SK-N-MC (cell line): ENCODE results near the gene MMAB.

Experiments
- DNase-seq: peaks from one replicate; pipeline ENCODE4 v3.0.0-alpha.2; 2011; ENCODE audit warnings: low read depth, low spot score
- H3K27ac ChIP-seq: fragments of 200-600 bp; sonication (generic); 2 replicates; pipeline ENCODE4 v1.5.1; 2016; ENCODE audit warnings: mixed run types
- H3K36me3 ChIP-seq: fragments of 200-600 bp; sonication (generic); 2 replicates; pipeline ENCODE4 v1.6.1; 2017; ENCODE audit warnings: antibody characterized with exemption, low read length, mixed read lengths; ENCODE audit not compliant: insufficient read depth
- H3K4me3 ChIP-seq: fragments of 200-600 bp; sonication (generic); 2 replicates; pipeline ENCODE4 v1.5.1; 2016
- H3K9ac ChIP-seq: fragments of 200-600 bp; sonication (generic); 2 replicates; pipeline ENCODE4 v1.8.0; 2017; ENCODE audit warnings: mixed run types, mixed read lengths; ENCODE audit not compliant: insufficient read length
- H3K9me3 ChIP-seq: fragments of 200-600 bp; sonication (generic); 2 replicates; pipeline ENCODE4 v1.6.1; 2017; ENCODE audit warnings: low read depth, mild to moderate bottlenecking, antibody characterized with exemption, low read length, moderate library complexity, mixed read lengths
- EZH2 ChIP-seq: fragments of 200-600 bp; sonication (generic); IDR thresholded peaks from one replicate; pipeline ENCODE4 v1.6.1; 2017; ENCODE audit warnings: antibody characterized with exemption
- FOXP2 ChIP-seq: optimal IDR thresholded peaks from 2 replicates; pipeline ENCODE3; 2011; ENCODE audit warnings: mild to moderate bottlenecking, moderate library complexity; ENCODE audit not compliant: insufficient read depth; ENCODE audit errors: extremely low read length, control extremely low read depth
- POLR2AphosphoS5 ChIP-seq: IDR thresholded peaks from 2 replicates; pipeline ENCODE4 v1.6.1; 2012; ENCODE audit warnings: mild to moderate bottlenecking, low read depth, low read length, borderline replicate concordance

The MMAB gene

GRCh38 chr12:109592195-109592904 lies 19.0 kb upstream of the MMAB start:
- no peak for DNase-seq
- no peak overlapping the region for H3K9ac ChIP-seq
- H3K36me3 ChIP-seq, result peaks cover 5% of the 10 kb centered on the region; the same call in 1 of the 2 replicates
- no peak for TF ChIP-seq FOXP2
- no peak for TF ChIP-seq EZH2
- TF ChIP-seq POLR2AphosphoS5, result no peak
- H3K9me3 ChIP-seq, result no peaks in the 10 kb centered on the region
- no peak overlapping the region for H3K27ac ChIP-seq
- no peak overlapping the region for H3K4me3 ChIP-seq

- DNase-seq, result no peak
- Histone ChIP-seq H3K9ac (no peak overlapping the region), H3K27ac (no peak overlapping the region)
These were observed 17.7 kb upstream of the MMAB start for GRCh38 chr12:109591041-109591440.

GRCh38 chr12:109590566-109590965 lies 17.3 kb upstream of the MMAB start:
- DNase-seq, result no peak
- no peak overlapping the region for H3K9ac ChIP-seq
- H3K9me3 ChIP-seq, result no peaks in the 10 kb centered on the region
- H3K36me3 ChIP-seq, result peaks cover 5% of the 10 kb centered on the region; the same call in 1 of the 2 replicates
- TF ChIP-seq EZH2 (no peak), POLR2AphosphoS5 (no peak), FOXP2 (no peak)
- no peak overlapping the region for H3K27ac ChIP-seq
- H3K4me3 ChIP-seq, result no peak overlapping the region

More at GRCh38 chr12:109591041-109591440, 17.7 kb upstream of the MMAB start:
- no peak for TF ChIP-seq EZH2
- TF ChIP-seq FOXP2, result no peak
- no peak for TF ChIP-seq POLR2AphosphoS5
- H3K9me3 ChIP-seq, result no peaks in the 10 kb centered on the region
- H3K36me3 ChIP-seq, result peaks cover 5% of the 10 kb centered on the region; the same call in 1 of the 2 replicates
- no peak overlapping the region for H3K4me3 ChIP-seq

- H3K4me3 ChIP-seq, result no peak overlapping the region
- H3K27ac ChIP-seq, result no peak overlapping the region
- H3K36me3 ChIP-seq, result peaks cover 5% of the 10 kb centered on the region; the same call in 1 of the 2 replicates
- H3K9me3 ChIP-seq, result no peaks in the 10 kb centered on the region
- no peak overlapping the region for H3K9ac ChIP-seq
- no peak for TF ChIP-seq POLR2AphosphoS5
- TF ChIP-seq EZH2, result no peak
- TF ChIP-seq FOXP2, result no peak
- no peak for DNase-seq
These were observed 16.5 kb upstream of the MMAB start for GRCh38 chr12:109589691-109590245.

- Histone ChIP-seq H3K27ac (no peak overlapping the region), H3K4me3 (no peak overlapping the region), H3K36me3 (peaks cover 5% of the 10 kb centered on the region; the same call in 1 of the 2 replicates), H3K9me3 (no peaks in the 10 kb centered on the region), H3K9ac (no peak overlapping the region)
- TF ChIP-seq POLR2AphosphoS5 (no peak), EZH2 (no peak), FOXP2 (no peak)
- no peak for DNase-seq
These were observed 15.9 kb upstream of the MMAB start for GRCh38 chr12:109589240-109589590.

- H3K27ac ChIP-seq, result no peak overlapping the region
- TF ChIP-seq POLR2AphosphoS5 (no peak), EZH2 (no peak), FOXP2 (no peak)
- peaks cover 8% of the 10 kb centered on the region for H3K36me3 ChIP-seq
- no peak for DNase-seq
- H3K9me3 ChIP-seq, result no peaks in the 10 kb centered on the region
- no peak overlapping the region for H3K4me3 ChIP-seq
- H3K9ac ChIP-seq, result no peak overlapping the region
These were observed 15.3 kb upstream of the MMAB start for GRCh38 chr12:109588461-109589239.

GRCh38 chr12:109587921-109588320 lies 14.6 kb upstream of the MMAB start:
- DNase-seq, result no peak
- peaks cover 9% of the 10 kb centered on the region for H3K36me3 ChIP-seq
- H3K9me3 ChIP-seq, result no peaks in the 10 kb centered on the region
- no peak overlapping the region for H3K9ac ChIP-seq
- no peak overlapping the region for H3K27ac ChIP-seq
- H3K4me3 ChIP-seq, result no peak overlapping the region
- TF ChIP-seq POLR2AphosphoS5, result no peak
- TF ChIP-seq FOXP2, result no peak
- no peak for TF ChIP-seq EZH2
